ENCODE results near the gene ZBTB37. TPM values are rescaled to one million over a fixed set of nuclear protein-coding genes. Genes with fewer than 3 reads are reported as not detected.

The ZBTB37 gene
- total and polyA plus RNA-seq, 9 of the 15 experiments (the other 6 are each of a cell fraction or from before 2014, with no cell fraction given): 1.3 to 13.9 (median 5.4) TPM

- TF ChIP-seq ZNF589 (CRISPR knock-in tag; IDR thresholded peaks at IDR 0.05; ENCODE audit: low read depth): peak; percentile 75
- peak; percentile 78 for TF ChIP-seq MGA (IDR thresholded peaks at IDR 0.05)
- peak; percentile 34 to 70 for TF ChIP-seq E2F6 (IDR thresholded peaks at IDR 0.05; ENCODE audit: borderline replicate concordance in 1 of 2, extremely low read depth in 1 of 2, insufficient read depth in 1 of 2, insufficient read length in 1 of 2, low read depth in 1 of 2, low read length in 1 of 2, poor library complexity in 1 of 2, severe bottlenecking in 1 of 2)
- peak; percentile 96 for TF ChIP-seq CREM (IDR thresholded peaks at IDR 0.05; ENCODE audit: low read depth)
- TF ChIP-seq ZNF263 (CRISPR knock-in tag; IDR thresholded peaks at IDR 0.05; ENCODE audit: borderline replicate concordance): peak; percentile 98
- TF ChIP-seq RCOR1 (IDR thresholded peaks at IDR 0.05; ENCODE audit: borderline replicate concordance in 1 of 2, low read depth in 2 of 2, low read length in 2 of 2): peak in 1 of 2 experiments; percentile 58; a peak in 1 of 4 replicates
- TF ChIP-seq PATZ1 (CRISPR knock-in tag; IDR thresholded peaks at IDR 0.05; ENCODE audit: borderline replicate concordance): peak; percentile 82; the same call in 1 of the 2 replicates
- peak; percentile 76; the same call in 1 of the 2 replicates for TF ChIP-seq HLTF (IDR thresholded peaks at IDR 0.05)
- TF ChIP-seq ZNF445 (CRISPR knock-in tag; IDR thresholded peaks at IDR 0.05; ENCODE audit: low read depth): no peak
- peak in 1 of 2 experiments; percentile 90; a peak in 2 of 4 replicates for TF ChIP-seq CSDE1 (IDR thresholded peaks at IDR 0.05)
- peak; percentile 99 for TF ChIP-seq TAF9B (IDR thresholded peaks at IDR 0.05; ENCODE audit: partially characterized antibody)
- peak; percentile 94; the same call in 1 of the 2 replicates for TF ChIP-seq PHB (CRISPR knock-in tag; IDR thresholded peaks at IDR 0.05)
- TF ChIP-seq MEIS2 (IDR thresholded peaks at IDR 0.05; ENCODE audit: partially characterized antibody): peak; percentile 36
Observed at GRCh38 chr1:173867753-173868265, 371 bp upstream of the ZBTB37 start, which contains the start of gene GAS5 (continued).

Measured in K562 (cell line).